Osteoblast (primary cell): ENCODE results near the gene PCCA. TPM values are rescaled to one million over a fixed set of nuclear protein-coding genes. Genes with fewer than 3 reads are reported as not detected.

Experiments used
- DNase-seq: peaks from one replicate; pipeline ENCODE4 v3.0.0; 2011; ENCODE audit warnings: low spot score, mixed read lengths; ENCODE audit not compliant: insufficient read length; ENCODE audit errors: missing footprints
- H2AFZ ChIP-seq: 2 replicates; pipeline ENCODE4 v1.6.0; 2011; ENCODE audit warnings: mild to moderate bottlenecking, low read length
- H3K27ac ChIP-seq: 2 replicates; pipeline ENCODE4 v1.5.1; 2011; ENCODE audit warnings: mild to moderate bottlenecking, low read depth, low read length, moderate library complexity
- H3K27me3 ChIP-seq: 2 replicates; pipeline ENCODE4 v1.6.0; 2012; ENCODE audit warnings: mild to moderate bottlenecking, control low read depth, inconsistent platforms, low read length, moderate library complexity; ENCODE audit not compliant: insufficient read depth
- H3K36me3 ChIP-seq: 2 replicates; pipeline ENCODE4 v1.5.1; 2011; ENCODE audit warnings: mild to moderate bottlenecking, low read length, control low read depth, moderate library complexity; ENCODE audit not compliant: insufficient read depth
- H3K4me1 ChIP-seq: 2 replicates; pipeline ENCODE4 v1.5.1; 2011; ENCODE audit warnings: mild to moderate bottlenecking, low read length, control low read depth, moderate library complexity; ENCODE audit not compliant: insufficient read depth
- H3K4me2 ChIP-seq: 2 replicates; pipeline ENCODE4 v1.6.0; 2011; ENCODE audit warnings: mild to moderate bottlenecking, low read length; ENCODE audit not compliant: insufficient read depth
- H3K4me3 ChIP-seq: fragments of 200-600 bp; sonication (generic); 3 replicates; pipeline ENCODE4 v1.5.1; 2012; ENCODE audit warnings: mild to moderate bottlenecking, low read length, inconsistent platforms; ENCODE audit not compliant: insufficient read depth
- H3K79me2 ChIP-seq: 2 replicates; pipeline ENCODE4 v1.6.0; 2012; ENCODE audit warnings: mild to moderate bottlenecking, low read length, control low read depth, inconsistent platforms; ENCODE audit not compliant: insufficient read depth
- H3K9me3 ChIP-seq: 2 replicates; pipeline ENCODE4 v1.5.1; 2011; ENCODE audit warnings: low read depth, low read length, control low read depth
- H4K20me1 ChIP-seq: 2 replicates; pipeline ENCODE4 v1.6.0; 2012; ENCODE audit warnings: mild to moderate bottlenecking, low read length, control low read depth; ENCODE audit not compliant: insufficient read depth
- CTCF ChIP-seq: IDR thresholded peaks from 2 replicates; pipeline ENCODE4 v1.5.1; 2011; ENCODE audit warnings: mild to moderate bottlenecking, low read depth, low read length, moderate library complexity; ENCODE audit errors: extremely low read depth
- total RNA-seq: library from RNA; depleted of rRNA; stranded (reverse); fragments of >200 nt; gene quantifications from 2 replicates; pipeline ENCODE4 v1.2.3, GENCODE V29; 2012

The PCCA gene
- total RNA-seq, 1 donor: 40.5 TPM

- no peak for TF ChIP-seq CTCF
- no peaks in the 10 kb centered on the region for H3K79me2 ChIP-seq
- H3K27me3 ChIP-seq: no peaks in the 10 kb centered on the region
- no peak overlapping the region for H3K27ac ChIP-seq
- no peak overlapping the region for H3K4me2 ChIP-seq
- no peaks in the 10 kb centered on the region for H3K36me3 ChIP-seq
- no peaks in the 10 kb centered on the region for H3K9me3 ChIP-seq
- H2AFZ ChIP-seq: no peak overlapping the region
- no peaks in the 10 kb centered on the region for H4K20me1 ChIP-seq
- no peak overlapping the region for H3K4me3 ChIP-seq
- no peak for DNase-seq
- H3K4me1 ChIP-seq: no peaks in the 10 kb centered on the region
Observed at GRCh38 chr13:100508455-100508854, 419.6 kb downstream of the PCCA start.

- H3K9me3 ChIP-seq: no peaks in the 10 kb centered on the region
- H3K4me2 ChIP-seq: no peak overlapping the region
- no peaks in the 10 kb centered on the region for H4K20me1 ChIP-seq
- no peak for TF ChIP-seq CTCF
- H3K27ac ChIP-seq: no peak overlapping the region
- H3K27me3 ChIP-seq: no peaks in the 10 kb centered on the region
- H3K79me2 ChIP-seq: no peaks in the 10 kb centered on the region
- H2AFZ ChIP-seq: no peak overlapping the region
- peaks cover 1% of the 10 kb centered on the region for H3K4me1 ChIP-seq
- H3K36me3 ChIP-seq: no peaks in the 10 kb centered on the region
- DNase-seq: no peak
- no peak overlapping the region for H3K4me3 ChIP-seq
Observed at GRCh38 chr13:100508996-100509395, 420.1 kb downstream of the PCCA start.

- Histone ChIP-seq H3K27ac (no peak overlapping the region), H2AFZ (no peak overlapping the region), H3K4me1 (peaks cover 9% of the 10 kb centered on the region), H3K79me2 (no peaks in the 10 kb centered on the region), H3K4me2 (no peak overlapping the region), H3K36me3 (no peaks in the 10 kb centered on the region), H3K27me3 (no peaks in the 10 kb centered on the region), H3K9me3 (no peaks in the 10 kb centered on the region), H4K20me1 (no peaks in the 10 kb centered on the region), H3K4me3 (no peak overlapping the region)
- DNase-seq: no peak
- no peak for TF ChIP-seq CTCF
Observed at GRCh38 chr13:100510208-100510957, 421.5 kb downstream of the PCCA start.

- Histone ChIP-seq H3K4me2 (no peak overlapping the region), H3K27me3 (no peaks in the 10 kb centered on the region), H3K79me2 (no peaks in the 10 kb centered on the region), H4K20me1 (no peaks in the 10 kb centered on the region), H3K36me3 (no peaks in the 10 kb centered on the region), H3K9me3 (no peaks in the 10 kb centered on the region), H3K27ac (no peak overlapping the region), H3K4me3 (no peak overlapping the region), H3K4me1 (peaks cover 9% of the 10 kb centered on the region), H2AFZ (no peak overlapping the region)
- TF ChIP-seq CTCF: no peak
- DNase-seq: no peak
Observed at GRCh38 chr13:100511466-100511865, 422.6 kb downstream of the PCCA start.
